Activated naive CD8-positive, alpha-beta T cell treated with anti-CD3 and anti-CD28 coated beads for 36 hours (primary cell): ENCODE measurements around the gene MYLK. TPM values are rescaled to one million over a fixed set of nuclear protein-coding genes. Genes with fewer than 3 reads are reported as not detected.

Experiments
- DNase-seq: peaks from one replicate; pipeline ENCODE4 v3.0.0; 2021
- H3K27ac Mint-ChIP-seq: one replicate; pipeline ENCODE4 v1.8.0; 2022; ENCODE audit warnings: mild to moderate bottlenecking, moderate library complexity, mixed read lengths
- H3K27me3 Mint-ChIP-seq: one replicate; pipeline ENCODE4 v1.8.0; 2022; ENCODE audit warnings: mild to moderate bottlenecking, mixed read lengths
- H3K36me3 Mint-ChIP-seq: one replicate; pipeline ENCODE4 v1.8.0; 2021; ENCODE audit warnings: mild to moderate bottlenecking, mixed read lengths
- H3K4me1 Mint-ChIP-seq: one replicate; pipeline ENCODE4 v1.8.0; 2021; ENCODE audit warnings: mixed read lengths
- H3K4me3 Mint-ChIP-seq: one replicate; pipeline ENCODE4 v1.8.0; 2022; ENCODE audit warnings: mild to moderate bottlenecking, moderate library complexity, mixed read lengths
- H3K9me3 Mint-ChIP-seq: one replicate; pipeline ENCODE4 v1.8.0; 2022; ENCODE audit warnings: mixed read lengths
- total RNA-seq, 2 experiments: library from RNA; stranded (reverse); gene quantifications; one replicate each; pipeline ENCODE4 v1.2.3, GENCODE V29; 2021

The MYLK gene
- total RNA-seq, 2 experiments from 2014 or later, result not detected

DNA sequence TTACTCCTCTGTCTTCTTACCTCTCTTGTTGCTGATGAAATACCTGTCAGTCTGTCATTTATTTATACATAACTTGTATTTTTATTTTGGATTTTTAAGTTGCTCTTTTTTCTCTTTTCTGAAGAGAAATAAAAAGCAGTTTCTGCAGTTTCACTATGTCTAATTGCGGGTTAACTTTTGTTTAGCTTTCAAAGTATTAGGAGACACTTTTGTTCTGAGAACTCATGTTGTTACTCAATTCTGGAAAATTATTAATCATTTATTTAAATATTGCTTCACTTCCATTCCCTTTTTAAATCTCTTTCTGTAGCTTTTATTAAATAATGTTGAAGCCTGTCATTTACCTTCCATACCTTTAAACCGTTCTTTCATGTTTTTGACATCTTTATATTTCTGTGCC lies 29.2 kb downstream of the MYLK start:
- no peak for DNase-seq
- H3K27ac Mint-ChIP-seq, result no peak overlapping the region
- H3K4me1 Mint-ChIP-seq, result no peaks in the 10 kb centered on the region
- no peaks in the 10 kb centered on the region for H3K36me3 Mint-ChIP-seq
- no peak overlapping the region for H3K4me3 Mint-ChIP-seq
- peaks cover 5% of the 10 kb centered on the region for H3K27me3 Mint-ChIP-seq
- H3K9me3 Mint-ChIP-seq, result peaks cover 4% of the 10 kb centered on the region

DNA sequence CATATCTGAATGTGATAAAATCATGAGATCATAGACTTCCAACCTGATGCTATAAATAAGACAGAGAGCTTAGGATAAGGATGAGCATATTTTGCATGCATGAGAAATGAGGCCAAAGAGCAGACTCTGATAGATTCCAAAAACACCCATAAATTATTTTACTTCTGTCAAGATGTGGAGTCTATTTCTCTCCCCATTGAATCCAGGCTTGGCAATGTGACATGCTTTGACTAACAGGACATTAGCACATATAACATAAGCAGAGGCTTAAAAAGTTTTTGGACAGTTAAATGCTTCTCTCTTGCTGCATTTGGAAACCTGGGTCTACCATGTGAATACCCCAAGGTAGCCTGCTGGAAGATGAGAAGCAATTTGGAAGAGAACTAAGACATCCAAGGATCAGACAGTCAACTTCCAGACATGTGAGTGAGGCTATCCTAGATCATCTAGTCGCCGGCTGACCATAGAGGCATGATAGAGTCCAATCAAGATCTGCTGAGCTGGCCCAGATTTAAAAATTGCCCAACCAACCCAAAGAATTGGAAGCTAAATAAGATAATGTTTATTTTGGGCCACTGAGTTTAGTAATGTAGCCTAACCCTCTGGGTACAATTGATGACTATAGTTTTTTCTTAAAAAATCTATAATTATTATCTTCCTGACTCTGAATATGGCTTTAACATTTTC lies 30.3 kb downstream of the MYLK start:
- H3K4me1 Mint-ChIP-seq, result no peaks in the 10 kb centered on the region
- no peaks in the 10 kb centered on the region for H3K36me3 Mint-ChIP-seq
- H3K27ac Mint-ChIP-seq, result no peak overlapping the region
- no peak for DNase-seq
- peaks cover 5% of the 10 kb centered on the region for H3K27me3 Mint-ChIP-seq
- no peak overlapping the region for H3K4me3 Mint-ChIP-seq
- H3K9me3 Mint-ChIP-seq, result peaks cover 7% of the 10 kb centered on the region

DNA sequence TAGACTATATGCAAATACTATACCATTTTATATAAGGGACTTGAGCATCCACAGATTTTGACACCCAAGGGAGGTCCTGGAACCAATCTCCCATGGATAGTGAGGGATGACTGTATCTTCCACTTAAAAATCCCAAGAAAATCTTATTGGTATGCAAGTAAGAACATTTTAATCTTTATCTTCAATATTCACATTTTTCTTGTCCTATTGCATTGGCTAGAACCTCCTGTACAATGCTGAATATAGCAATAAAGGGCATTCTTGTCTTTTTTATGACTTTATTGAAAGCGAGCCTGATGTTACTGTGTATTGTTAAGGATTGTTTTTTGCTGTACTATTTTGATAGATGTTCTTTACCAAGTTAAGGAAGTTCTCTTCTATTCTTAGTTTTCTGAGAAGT lies 36.9 kb downstream of the MYLK start:
- H3K27ac Mint-ChIP-seq, result no peak overlapping the region
- no peaks in the 10 kb centered on the region for H3K27me3 Mint-ChIP-seq
- H3K4me3 Mint-ChIP-seq, result no peak overlapping the region
- H3K36me3 Mint-ChIP-seq, result no peaks in the 10 kb centered on the region
- H3K4me1 Mint-ChIP-seq, result no peaks in the 10 kb centered on the region
- peaks cover 13% of the 10 kb centered on the region for H3K9me3 Mint-ChIP-seq
- DNase-seq, result no peak

DNA sequence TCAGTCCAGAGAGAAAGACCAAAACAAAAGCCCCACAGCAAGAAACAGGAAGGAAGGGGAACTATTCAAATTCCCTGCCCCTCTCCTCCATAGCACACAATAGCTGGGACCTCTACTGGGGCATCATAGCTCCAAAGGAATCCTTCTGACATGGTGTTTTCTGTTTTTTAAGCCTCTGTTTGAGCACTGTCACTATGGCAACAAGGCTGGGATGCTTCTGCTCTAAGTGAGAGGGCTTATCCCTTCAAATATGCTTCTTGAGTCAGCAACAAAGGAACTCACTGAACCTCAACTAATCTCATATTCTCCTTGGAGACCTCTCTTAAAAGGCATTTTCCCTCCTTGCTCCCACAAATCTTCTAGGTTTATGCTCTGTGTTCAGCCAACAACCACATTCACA lies 40.5 kb downstream of the MYLK start:
- peaks cover 16% of the 10 kb centered on the region for H3K9me3 Mint-ChIP-seq
- DNase-seq, result no peak
- H3K27me3 Mint-ChIP-seq, result no peaks in the 10 kb centered on the region
- H3K27ac Mint-ChIP-seq, result no peak overlapping the region
- no peaks in the 10 kb centered on the region for H3K36me3 Mint-ChIP-seq
- H3K4me1 Mint-ChIP-seq, result peaks cover 4% of the 10 kb centered on the region
- H3K4me3 Mint-ChIP-seq, result no peak overlapping the region

DNA sequence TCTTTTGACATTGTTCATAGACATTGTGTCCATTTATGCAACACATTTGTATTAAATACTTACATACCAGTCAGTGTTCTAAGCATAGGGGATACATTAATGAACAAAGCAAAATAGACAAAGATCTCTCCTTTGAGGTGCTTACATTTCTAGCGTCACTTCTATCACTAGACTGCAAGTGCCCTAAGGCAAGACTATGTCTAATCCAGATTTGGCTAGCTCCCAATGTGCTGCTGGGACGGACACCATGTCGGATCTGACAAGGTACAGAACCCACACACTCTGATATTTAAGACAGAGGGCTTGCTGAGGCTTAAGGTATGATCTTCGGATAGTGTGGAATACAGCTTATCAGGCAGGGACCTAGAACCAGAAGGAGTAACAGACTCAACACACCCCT lies 41.4 kb downstream of the MYLK start:
- no peaks in the 10 kb centered on the region for H3K36me3 Mint-ChIP-seq
- H3K4me1 Mint-ChIP-seq, result peaks cover 4% of the 10 kb centered on the region
- H3K4me3 Mint-ChIP-seq, result no peak overlapping the region
- H3K27me3 Mint-ChIP-seq, result no peaks in the 10 kb centered on the region
- no peak overlapping the region for H3K27ac Mint-ChIP-seq
- no peak for DNase-seq
- peaks cover 13% of the 10 kb centered on the region for H3K9me3 Mint-ChIP-seq

DNA sequence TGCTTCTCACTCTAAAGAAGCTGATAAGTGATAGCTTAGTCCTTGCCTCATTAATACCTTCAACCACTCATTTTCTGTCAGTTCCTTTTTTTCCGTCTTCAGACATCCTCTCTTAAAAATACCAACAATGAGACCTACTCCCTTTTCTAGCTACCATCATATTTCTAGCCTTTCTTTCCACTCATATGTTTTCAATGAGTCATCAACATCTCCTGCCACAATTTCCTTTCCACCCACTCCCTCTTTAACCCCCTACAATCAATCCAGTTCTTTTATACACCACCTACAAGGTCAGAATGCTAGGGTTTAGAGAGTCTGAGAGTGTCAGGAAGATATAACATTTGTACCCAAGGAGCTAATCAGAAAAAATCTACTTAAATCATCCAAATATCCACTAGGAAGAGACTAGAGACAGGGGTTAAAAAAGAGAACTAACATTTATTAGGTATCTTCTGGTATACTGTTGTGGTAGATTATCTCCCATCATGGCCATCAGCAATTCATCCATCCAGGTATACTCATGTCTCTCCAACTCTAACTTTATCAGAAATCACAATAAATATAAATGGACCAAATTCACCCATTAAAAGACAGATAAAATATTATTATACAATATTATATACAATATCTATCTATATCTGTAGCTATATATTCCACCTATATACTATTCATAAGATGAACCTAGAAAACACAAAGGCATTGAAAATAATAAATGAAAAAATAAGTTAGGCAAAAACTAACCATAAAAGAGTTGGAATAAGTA lies 42.5 kb downstream of the MYLK start:
- H3K27me3 Mint-ChIP-seq, result no peaks in the 10 kb centered on the region
- peaks cover 13% of the 10 kb centered on the region for H3K9me3 Mint-ChIP-seq
- no peaks in the 10 kb centered on the region for H3K36me3 Mint-ChIP-seq
- no peak overlapping the region for H3K27ac Mint-ChIP-seq
- DNase-seq, result no peak
- peaks cover 4% of the 10 kb centered on the region for H3K4me1 Mint-ChIP-seq
- no peak overlapping the region for H3K4me3 Mint-ChIP-seq

DNA sequence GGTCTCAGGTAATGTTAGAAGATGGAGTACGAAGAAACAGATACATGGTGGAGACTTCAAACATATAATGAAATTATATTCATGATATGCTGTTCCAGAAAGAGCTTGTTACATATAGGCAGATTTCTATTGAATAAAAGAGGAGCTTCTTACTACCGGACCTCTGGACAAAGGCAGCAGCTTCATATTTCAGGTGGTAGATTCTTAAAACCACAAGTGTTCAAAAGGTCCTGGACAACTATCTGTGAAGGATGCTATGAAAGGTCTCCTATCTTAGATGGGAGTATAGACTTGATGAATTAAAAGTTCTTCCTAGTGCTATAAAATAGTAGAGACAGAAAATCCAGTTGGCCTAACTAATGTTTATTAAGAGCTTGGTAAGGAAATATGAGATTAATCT lies 43.2 kb downstream of the MYLK start:
- DNase-seq, result no peak
- Mint-ChIP-seq H3K9me3 (peaks cover 13% of the 10 kb centered on the region), H3K27me3 (no peaks in the 10 kb centered on the region), H3K27ac (no peak overlapping the region), H3K4me1 (peaks cover 4% of the 10 kb centered on the region), H3K36me3 (no peaks in the 10 kb centered on the region), H3K4me3 (no peak overlapping the region)

DNA sequence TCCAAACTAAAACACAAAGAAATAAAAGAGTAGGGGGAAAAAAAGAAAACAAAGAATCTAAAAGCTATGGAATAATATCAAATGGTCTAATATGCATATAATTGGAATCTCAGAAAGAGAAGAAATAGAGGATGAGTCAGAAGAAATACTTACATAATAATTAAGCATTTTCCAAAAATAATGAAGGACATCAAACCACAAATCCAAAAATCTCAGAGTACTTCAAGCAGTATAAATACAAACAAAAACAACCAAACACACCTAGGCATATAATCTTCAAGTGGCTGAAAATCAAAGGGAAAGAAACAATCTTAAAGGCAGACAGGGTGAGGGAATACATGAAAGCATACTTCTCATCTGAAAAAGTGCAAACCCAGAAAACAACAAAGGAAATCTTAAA lies 46.3 kb downstream of the MYLK start:
- Mint-ChIP-seq H3K9me3 (peaks cover 13% of the 10 kb centered on the region), H3K27me3 (peaks cover 6% of the 10 kb centered on the region), H3K4me3 (no peak overlapping the region), H3K27ac (no peak overlapping the region), H3K4me1 (peaks cover 4% of the 10 kb centered on the region), H3K36me3 (no peaks in the 10 kb centered on the region)
- DNase-seq, result no peak

DNA sequence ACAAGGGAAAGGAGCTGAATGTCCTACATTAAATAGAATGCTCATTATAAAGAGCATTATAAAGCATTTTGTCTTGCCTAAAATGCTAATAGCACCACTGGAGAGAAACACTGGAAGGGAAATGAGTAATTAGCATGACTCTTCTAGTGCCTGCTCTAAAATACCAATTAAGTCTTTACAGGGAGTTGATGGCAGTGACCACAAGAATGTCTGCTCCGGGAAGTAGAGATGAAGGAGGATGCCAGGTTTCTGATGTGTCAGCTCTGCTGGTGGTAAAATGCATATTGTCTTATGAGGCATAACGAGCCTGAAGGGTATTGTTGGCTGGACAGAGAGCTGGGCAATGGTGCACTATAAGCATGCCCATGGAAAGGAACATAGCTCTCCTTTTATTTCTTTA lies 49.5 kb downstream of the MYLK start:
- no peaks in the 10 kb centered on the region for H3K36me3 Mint-ChIP-seq
- H3K9me3 Mint-ChIP-seq, result peaks cover 6% of the 10 kb centered on the region
- H3K4me3 Mint-ChIP-seq, result no peak overlapping the region
- peaks cover 6% of the 10 kb centered on the region for H3K27me3 Mint-ChIP-seq
- H3K27ac Mint-ChIP-seq, result no peak overlapping the region
- no peaks in the 10 kb centered on the region for H3K4me1 Mint-ChIP-seq
- no peak for DNase-seq

DNA sequence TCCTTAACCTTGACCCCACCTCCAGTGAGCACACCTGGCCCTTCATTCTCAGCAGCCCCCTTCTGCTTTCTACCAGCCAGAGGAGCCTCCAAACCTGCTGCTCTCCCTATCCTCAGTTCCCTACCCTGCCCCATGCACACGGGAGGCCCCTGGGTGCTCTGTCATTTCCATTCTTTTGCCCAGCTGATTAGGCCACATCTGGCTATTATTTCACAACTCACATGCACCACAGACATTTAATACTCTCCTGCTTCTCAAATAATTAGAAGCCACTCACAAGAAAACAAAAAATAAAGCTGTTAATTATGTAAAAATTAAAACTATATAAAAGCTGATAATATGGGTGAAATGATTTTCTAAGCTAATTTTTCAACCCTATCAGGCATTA lies 50.7 kb downstream of the MYLK start:
- Mint-ChIP-seq H3K4me3 (no peak overlapping the region), H3K27me3 (peaks cover 6% of the 10 kb centered on the region), H3K36me3 (no peaks in the 10 kb centered on the region), H3K27ac (no peak overlapping the region), H3K9me3 (peaks cover 13% of the 10 kb centered on the region), H3K4me1 (no peaks in the 10 kb centered on the region)
- no peak for DNase-seq

DNA sequence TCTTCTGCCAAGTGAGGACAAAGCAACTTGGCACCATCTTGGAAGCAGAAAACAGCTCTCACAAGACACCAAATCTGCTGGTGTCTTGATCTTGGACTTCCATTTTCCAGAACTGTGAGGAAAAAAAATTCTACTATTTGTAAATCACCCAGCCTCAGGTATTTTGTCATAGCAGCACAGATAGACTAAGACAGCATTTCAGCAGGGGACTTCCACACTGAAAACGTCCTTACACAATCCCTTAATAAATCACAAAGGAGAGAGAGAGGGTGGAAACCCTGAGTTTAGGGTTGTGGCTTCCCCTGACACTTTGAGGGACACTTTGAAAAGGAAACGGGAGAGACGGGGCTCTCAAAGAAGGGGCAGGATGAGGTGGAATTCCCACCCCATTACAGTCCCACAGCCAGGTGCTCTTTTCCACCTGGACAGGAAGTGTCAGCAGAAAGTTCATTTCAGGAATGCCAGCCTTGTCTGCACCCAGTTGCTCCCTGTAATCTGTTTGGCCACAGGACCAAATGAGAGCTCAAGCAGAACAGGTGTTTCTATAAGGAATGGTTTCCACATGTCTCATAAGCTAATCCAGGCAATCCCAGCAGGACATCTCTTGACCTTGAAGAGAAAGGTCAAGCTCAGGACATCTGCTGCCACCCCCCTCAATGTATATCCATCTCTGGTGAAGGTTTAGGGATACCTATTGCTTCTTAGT lies 51.3 kb downstream of the MYLK start:
- DNase-seq, result no peak
- Mint-ChIP-seq H3K27ac (no peak overlapping the region), H3K4me3 (no peak overlapping the region), H3K36me3 (no peaks in the 10 kb centered on the region), H3K27me3 (peaks cover 6% of the 10 kb centered on the region), H3K4me1 (no peaks in the 10 kb centered on the region), H3K9me3 (peaks cover 17% of the 10 kb centered on the region)

DNA sequence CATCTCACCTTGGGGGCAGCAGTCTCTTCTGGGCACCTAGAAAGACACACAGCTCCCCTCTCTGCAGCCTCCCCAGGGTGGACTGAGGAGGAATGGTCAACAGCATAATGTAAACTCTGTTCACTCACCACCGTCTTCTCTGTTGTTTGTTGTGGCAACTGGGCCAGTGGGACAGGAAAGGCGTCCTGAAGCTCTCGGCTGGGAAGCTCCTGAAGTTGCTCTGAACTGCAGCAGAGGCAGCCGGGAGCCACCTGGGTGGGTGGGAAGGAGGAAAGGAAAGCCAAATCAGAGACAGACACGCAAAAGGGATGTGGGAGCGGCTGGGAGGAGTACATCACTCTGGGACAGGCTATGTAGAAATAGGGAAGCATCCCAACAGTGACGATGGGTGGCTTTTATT lies 52.7 kb downstream of the MYLK start:
- Mint-ChIP-seq H3K36me3 (no peaks in the 10 kb centered on the region), H3K4me1 (no peaks in the 10 kb centered on the region), H3K27ac (no peak overlapping the region), H3K27me3 (peaks cover 6% of the 10 kb centered on the region), H3K4me3 (no peak overlapping the region), H3K9me3 (peaks cover 26% of the 10 kb centered on the region)
- no peak for DNase-seq

DNA sequence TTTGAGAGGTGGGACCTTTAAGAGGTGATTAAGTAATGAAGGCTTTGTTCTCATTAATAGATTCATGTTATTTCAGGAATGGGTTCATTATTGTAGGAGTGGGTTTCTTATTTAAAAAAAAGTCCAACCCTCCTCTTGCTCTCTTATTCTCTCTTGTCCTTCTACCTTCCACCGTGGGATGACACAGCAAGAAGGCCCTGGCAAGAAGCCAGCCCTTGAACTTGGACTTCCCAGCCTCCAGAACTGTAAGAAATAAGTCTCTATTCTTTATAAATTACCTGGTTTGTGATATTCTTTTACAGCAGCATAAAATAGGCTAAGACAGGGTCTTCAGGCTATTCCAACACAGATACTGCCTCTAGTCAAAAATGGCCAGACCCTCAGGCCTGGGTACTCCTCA lies 62.2 kb downstream of the MYLK start:
- no peak overlapping the region for H3K4me3 Mint-ChIP-seq
- H3K4me1 Mint-ChIP-seq, result no peaks in the 10 kb centered on the region
- H3K27me3 Mint-ChIP-seq, result peaks cover 7% of the 10 kb centered on the region
- no peak overlapping the region for H3K27ac Mint-ChIP-seq
- H3K9me3 Mint-ChIP-seq, result peaks cover 8% of the 10 kb centered on the region
- DNase-seq, result no peak
- no peaks in the 10 kb centered on the region for H3K36me3 Mint-ChIP-seq

DNA sequence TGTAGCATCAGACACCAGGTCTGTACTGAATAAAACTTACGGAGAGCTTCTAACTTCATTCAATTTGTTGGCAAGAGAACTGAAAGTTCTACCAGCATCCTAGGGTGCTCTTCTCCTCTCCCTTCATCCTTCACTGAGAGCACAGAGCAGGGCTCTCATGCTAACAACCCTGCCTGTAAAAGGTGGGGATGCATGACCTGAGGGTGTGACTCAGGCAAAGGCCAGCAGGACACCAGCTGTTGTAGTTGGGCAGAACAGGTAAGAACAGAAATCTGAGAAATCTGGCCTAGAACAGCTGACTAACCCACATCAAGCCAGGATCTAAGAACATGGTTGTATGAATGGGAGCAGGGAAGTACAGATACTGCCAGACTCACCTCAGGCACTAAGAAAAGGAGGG lies 64.2 kb downstream of the MYLK start:
- Mint-ChIP-seq H3K4me3 (no peak overlapping the region), H3K9me3 (no peaks in the 10 kb centered on the region), H3K27ac (no peak overlapping the region), H3K27me3 (peaks cover 7% of the 10 kb centered on the region), H3K4me1 (no peaks in the 10 kb centered on the region), H3K36me3 (no peaks in the 10 kb centered on the region)
- no peak for DNase-seq

DNA sequence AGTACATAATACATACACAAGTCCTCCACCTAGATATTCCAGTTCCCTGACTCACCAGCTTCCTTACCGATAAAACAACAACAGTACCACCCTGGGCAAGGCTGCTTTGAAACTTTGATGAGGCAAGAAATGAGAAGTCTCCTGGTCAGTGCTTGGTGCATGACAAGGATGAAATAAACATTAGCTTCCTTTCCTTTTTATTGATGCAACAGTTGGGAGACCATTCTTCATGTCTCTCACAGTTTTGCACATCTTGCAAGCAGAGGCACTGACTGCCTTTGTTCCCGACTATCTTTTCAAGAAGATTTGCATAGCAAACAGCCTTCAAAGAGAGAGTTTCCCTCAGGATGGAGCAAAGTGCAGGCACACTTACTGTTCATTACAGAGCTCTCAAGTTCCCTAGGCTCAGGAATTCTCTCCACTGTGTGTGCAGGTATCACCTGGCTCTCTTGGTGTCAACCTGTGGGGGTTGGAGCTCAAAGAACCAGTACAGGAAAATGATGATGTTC lies 65.2 kb downstream of the MYLK start:
- peaks cover 7% of the 10 kb centered on the region for H3K27me3 Mint-ChIP-seq
- no peak overlapping the region for H3K27ac Mint-ChIP-seq
- no peaks in the 10 kb centered on the region for H3K4me1 Mint-ChIP-seq
- H3K9me3 Mint-ChIP-seq, result no peaks in the 10 kb centered on the region
- H3K36me3 Mint-ChIP-seq, result no peaks in the 10 kb centered on the region
- no peak overlapping the region for H3K4me3 Mint-ChIP-seq
- no peak for DNase-seq
